Endodermal cell (in vitro differentiated cells): ENCODE measurements around the gene C1orf56. TPM values are rescaled to one million over a fixed set of nuclear protein-coding genes. Genes with fewer than 3 reads are reported as not detected.

Source experiments
- DNase-seq: peaks from one replicate; pipeline ENCODE4 v3.0.0-alpha.2; 2017
- H3K27ac ChIP-seq: 2 replicates; pipeline ENCODE4 v1.5.1; 2013; ENCODE audit warnings: mild to moderate bottlenecking, low read depth, low read length, moderate library complexity
- H3K27me3 ChIP-seq: 2 replicates; pipeline ENCODE4 v1.6.1; 2013; ENCODE audit warnings: mild to moderate bottlenecking, low read length, moderate library complexity; ENCODE audit not compliant: insufficient read depth, control insufficient read depth, poor library complexity, severe bottlenecking
- H3K36me3 ChIP-seq: 2 replicates; pipeline ENCODE4 v1.7.0; 2013; ENCODE audit warnings: mild to moderate bottlenecking, low read length, moderate library complexity; ENCODE audit not compliant: control insufficient read depth, insufficient read depth
- H3K4me1 ChIP-seq: one replicate; pipeline ENCODE4 v1.7.0; 2013; ENCODE audit warnings: low read length; ENCODE audit not compliant: control insufficient read depth, insufficient read depth
- H3K4me3 ChIP-seq: 2 replicates; pipeline ENCODE4 v1.5.1; 2013; ENCODE audit warnings: mild to moderate bottlenecking, low read length, moderate library complexity
- H3K9ac ChIP-seq: 2 replicates; pipeline ENCODE4 v1.6.1; 2013; ENCODE audit warnings: mild to moderate bottlenecking, low read length, moderate library complexity; ENCODE audit not compliant: poor library complexity, severe bottlenecking; ENCODE audit errors: extremely low read depth
- H3K9me3 ChIP-seq: 2 replicates; pipeline ENCODE4 v1.6.1; 2013; ENCODE audit warnings: mild to moderate bottlenecking, low read length, moderate library complexity; ENCODE audit not compliant: control insufficient read depth
- H3K27ac Mint-ChIP-seq: 2 replicates; pipeline ENCODE4 v1.8.0; 2020; ENCODE audit warnings: mixed read lengths
- H3K27me3 Mint-ChIP-seq: 2 replicates; pipeline ENCODE4 v1.8.0; 2021; ENCODE audit warnings: mild to moderate bottlenecking, mixed read lengths; ENCODE audit not compliant: insufficient read depth
- H3K36me3 Mint-ChIP-seq: 2 replicates; pipeline ENCODE4 v1.8.0; 2020; ENCODE audit warnings: low read depth, mixed read lengths
- H3K4me1 Mint-ChIP-seq: 2 replicates; pipeline ENCODE4 v1.8.0; 2020; ENCODE audit warnings: mixed read lengths
- H3K4me3 Mint-ChIP-seq: 2 replicates; pipeline ENCODE4 v1.8.0; 2020; ENCODE audit warnings: mild to moderate bottlenecking, moderate library complexity, mixed read lengths
- H3K9me3 Mint-ChIP-seq: 2 replicates; pipeline ENCODE4 v1.8.0; 2020; ENCODE audit warnings: mild to moderate bottlenecking, mixed read lengths
- WGBS, 2 experiments: methylation state at CpG; one replicate each; pipeline versions ENCODE4 v1.1.5 to v1.1.7; 2013; ENCODE audit warnings: missing lambda C conversion rate in 2 of 2, mixed read lengths in 1 of 2; ENCODE audit not compliant: insufficient coverage in 1 of 2, insufficient read length in 1 of 2; 5-methylcytosine and 5-hydroxymethylcytosine counted together
- total RNA-seq, 2 donors: library from RNA; stranded (reverse); fragmentation: NEBNext Ultra II Directional in 1 of 2; extraction: Animal tissue kit (Norgen Biotek cat#: 25700) in 1 of 2; gene quantifications; 2 replicates in 1 of 2; 3 replicates in 1 of 2; pipeline ENCODE4 v1.2.1, GENCODE V29; 2021
- TF ChIP-seq, protein P1 (sequence below): fragments of 200-600 bp; sonication (generic); conservative IDR thresholded peaks from 2 replicates; pipeline ENCODE4 v1.5.0; 2021; ENCODE audit warnings: antibody characterized with exemption, mild to moderate bottlenecking

C1orf56 gene
- total RNA-seq, 2 donors from 2014 or later, result 4.7 to 6.6 TPM

GRCh38 chr1:151050051-151050688 lies 2.6 kb downstream of the C1orf56 start:
- WGBS, 2 experiments, result 93 to 100% methylated on average over 1 to 2 of the region's 2 CpGs
- H3K27ac Mint-ChIP-seq, result no peak overlapping the region
- Histone ChIP-seq H3K27me3 (no peaks in the 10 kb centered on the region), H3K9me3 (no peaks in the 10 kb centered on the region), H3K4me3 (no peak overlapping the region), H3K36me3 (peaks cover 42% of the 10 kb centered on the region), H3K27ac (no peak overlapping the region), H3K9ac (no peak overlapping the region), H3K4me1 (no peaks in the 10 kb centered on the region)
- peaks cover 18% of the 10 kb centered on the region for H3K4me1 Mint-ChIP-seq
- no peak overlapping the region for H3K4me3 Mint-ChIP-seq
- H3K36me3 Mint-ChIP-seq, result peaks cover 40% of the 10 kb centered on the region
- H3K9me3 Mint-ChIP-seq, result no peaks in the 10 kb centered on the region
- TF ChIP-seq, protein P1, sequence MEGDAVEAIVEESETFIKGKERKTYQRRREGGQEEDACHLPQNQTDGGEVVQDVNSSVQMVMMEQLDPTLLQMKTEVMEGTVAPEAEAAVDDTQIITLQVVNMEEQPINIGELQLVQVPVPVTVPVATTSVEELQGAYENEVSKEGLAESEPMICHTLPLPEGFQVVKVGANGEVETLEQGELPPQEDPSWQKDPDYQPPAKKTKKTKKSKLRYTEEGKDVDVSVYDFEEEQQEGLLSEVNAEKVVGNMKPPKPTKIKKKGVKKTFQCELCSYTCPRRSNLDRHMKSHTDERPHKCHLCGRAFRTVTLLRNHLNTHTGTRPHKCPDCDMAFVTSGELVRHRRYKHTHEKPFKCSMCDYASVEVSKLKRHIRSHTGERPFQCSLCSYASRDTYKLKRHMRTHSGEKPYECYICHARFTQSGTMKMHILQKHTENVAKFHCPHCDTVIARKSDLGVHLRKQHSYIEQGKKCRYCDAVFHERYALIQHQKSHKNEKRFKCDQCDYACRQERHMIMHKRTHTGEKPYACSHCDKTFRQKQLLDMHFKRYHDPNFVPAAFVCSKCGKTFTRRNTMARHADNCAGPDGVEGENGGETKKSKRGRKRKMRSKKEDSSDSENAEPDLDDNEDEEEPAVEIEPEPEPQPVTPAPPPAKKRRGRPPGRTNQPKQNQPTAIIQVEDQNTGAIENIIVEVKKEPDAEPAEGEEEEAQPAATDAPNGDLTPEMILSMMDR, result no peak
- H3K27me3 Mint-ChIP-seq, result no peaks in the 10 kb centered on the region
- DNase-seq, result no peak

DNA sequence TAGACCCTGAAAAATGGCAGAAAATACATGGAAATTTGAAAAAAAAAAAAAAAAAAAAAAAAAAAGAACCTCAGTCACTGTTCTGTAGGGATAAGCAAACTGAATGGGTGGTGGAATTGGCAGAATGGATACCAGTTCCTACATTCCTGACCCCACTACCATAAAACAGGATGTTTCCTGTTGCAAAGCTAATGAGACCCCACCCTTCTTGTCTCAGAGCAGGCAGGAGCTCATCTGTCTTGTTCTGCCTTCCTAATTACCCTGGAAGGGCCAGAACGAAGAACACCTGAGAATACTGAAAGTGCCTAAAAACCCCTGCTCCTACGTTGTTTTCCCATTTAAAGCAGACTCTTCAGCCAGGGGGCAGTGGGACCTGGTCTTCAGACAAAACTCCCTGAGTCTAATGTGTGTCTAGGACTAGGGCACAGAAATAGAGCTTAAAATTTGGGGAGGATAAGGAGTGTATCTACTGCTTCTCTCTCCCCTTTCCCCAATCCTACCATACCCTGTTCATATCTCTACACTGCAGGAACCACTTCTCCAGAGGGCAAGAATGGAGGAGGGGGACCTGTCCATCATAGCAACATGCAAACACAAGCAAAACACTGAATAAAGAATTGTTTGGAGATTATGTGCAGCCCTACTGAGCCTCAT lies 3.9 kb downstream of the C1orf56 start:
- peaks cover 13% of the 10 kb centered on the region for H3K4me1 Mint-ChIP-seq
- WGBS, 2 experiments, result 86 to 96% methylated on average over 2 of the region's 2 CpGs
- Histone ChIP-seq H3K27ac (no peak overlapping the region), H3K36me3 (peaks cover 55% of the 10 kb centered on the region), H3K4me1 (no peaks in the 10 kb centered on the region), H3K9ac (no peak overlapping the region), H3K27me3 (no peaks in the 10 kb centered on the region), H3K9me3 (no peaks in the 10 kb centered on the region), H3K4me3 (no peak overlapping the region)
- H3K9me3 Mint-ChIP-seq, result no peaks in the 10 kb centered on the region
- no peak overlapping the region for H3K4me3 Mint-ChIP-seq
- TF ChIP-seq, protein P1, result no peak
- peak overlapping the region; percentile 30 for H3K27ac Mint-ChIP-seq
- DNase-seq, result no peak
- H3K27me3 Mint-ChIP-seq, result no peaks in the 10 kb centered on the region
- peaks cover 53% of the 10 kb centered on the region for H3K36me3 Mint-ChIP-seq

- no peak for DNase-seq
- Histone ChIP-seq H3K27ac (no peak overlapping the region), H3K4me1 (no peaks in the 10 kb centered on the region), H3K27me3 (no peaks in the 10 kb centered on the region), H3K36me3 (peaks cover 68% of the 10 kb centered on the region), H3K9ac (no peak overlapping the region), H3K4me3 (no peak overlapping the region), H3K9me3 (no peaks in the 10 kb centered on the region)
- Mint-ChIP-seq H3K4me1 (peaks cover 22% of the 10 kb centered on the region), H3K9me3 (no peaks in the 10 kb centered on the region), H3K4me3 (no peak overlapping the region), H3K36me3 (peaks cover 64% of the 10 kb centered on the region), H3K27me3 (no peaks in the 10 kb centered on the region), H3K27ac (no peak overlapping the region)
- TF ChIP-seq, protein P1, result no peak
- 88 to 97% methylated on average over 3 to 4 of the region's 4 CpGs for WGBS, 2 experiments
Measured at GRCh38 chr1:151054971-151055547, 7.5 kb downstream of the C1orf56 start.
